Neural cell (in vitro differentiated cells): ENCODE measurements around the gene SLC6A9. TPM values are rescaled to one million over a fixed set of nuclear protein-coding genes. Genes with fewer than 3 reads are reported as not detected.

ENCODE experiments used
- H2AFZ ChIP-seq: fragments of 200-600, 300-800 bp; sonication (generic), shearing (Covaris generic); 2 replicates; pipeline ENCODE4 v1.6.0; 2014; ENCODE audit warnings: low read depth, mild to moderate bottlenecking, antibody characterized with exemption, low read length, moderate library complexity
- H3F3A ChIP-seq: fragments of 200-600 bp; shearing (Covaris generic); 2 replicates; pipeline ENCODE4 v1.6.1; 2016; ENCODE audit warnings: mild to moderate bottlenecking, moderate library complexity, mixed read lengths, antibody characterized with exemption, low read length; ENCODE audit not compliant: insufficient read depth, poor library complexity, severe bottlenecking
- H3K27ac ChIP-seq: fragments of 200-600, 300-800 bp; sonication (generic), shearing (Covaris generic); 2 replicates; pipeline ENCODE4 v1.5.1; 2014; ENCODE audit warnings: mild to moderate bottlenecking, low read length, moderate library complexity
- H3K27me3 ChIP-seq: fragments of 300-800, 200-600 bp; sonication (generic), shearing (Covaris generic); 2 replicates; pipeline ENCODE4 v1.6.0; 2014; ENCODE audit warnings: mild to moderate bottlenecking, low read depth, low read length, moderate library complexity; ENCODE audit not compliant: insufficient read depth
- H3K36me3 ChIP-seq: fragments of 300-800, 200-600 bp; sonication (generic), shearing (Covaris generic); 2 replicates; pipeline ENCODE4 v1.5.1; 2014; ENCODE audit warnings: mild to moderate bottlenecking, antibody characterized with exemption, low read length, moderate library complexity; ENCODE audit not compliant: insufficient read depth
- H3K4me2 ChIP-seq: fragments of 300-800, 200-600 bp; sonication (generic), shearing (Covaris generic); 2 replicates; pipeline ENCODE4 v1.6.0; 2014; ENCODE audit warnings: mild to moderate bottlenecking, low read length
- H3K4me3 ChIP-seq: fragments of 300-800, 200-600 bp; sonication (generic), shearing (Covaris generic); 2 replicates; pipeline ENCODE4 v1.5.1; 2014; ENCODE audit warnings: mild to moderate bottlenecking, low read length, moderate library complexity
- H3K79me2 ChIP-seq: fragments of 200-600 bp; shearing (Covaris generic); replicated peaks from 2 replicates; pipeline ENCODE4 v1.6.0; 2014; ENCODE audit warnings: mild to moderate bottlenecking, low read length, moderate library complexity; ENCODE audit not compliant: insufficient read depth
- H3K9ac ChIP-seq: fragments of 300-800, 200-600 bp; sonication (generic), shearing (Covaris generic); 2 replicates; pipeline ENCODE4 v1.6.1; 2016; ENCODE audit warnings: mild to moderate bottlenecking, low read length, mixed read lengths
- H3K9me2 ChIP-seq: fragments of 200-600 bp; shearing (Covaris generic); 2 replicates; pipeline ENCODE4 v1.6.1; 2016; ENCODE audit warnings: mild to moderate bottlenecking, low read length, mixed read lengths; ENCODE audit not compliant: insufficient read depth
- H3K9me3 ChIP-seq: fragments of 200-600, 300-800 bp; sonication (generic), shearing (Covaris generic); 2 replicates; pipeline ENCODE4 v1.6.1; 2016; ENCODE audit warnings: mild to moderate bottlenecking, mixed run types, low read length, moderate library complexity, mixed read lengths
- H4K20me1 ChIP-seq: fragments of 200-600 bp; shearing (Covaris generic); 2 replicates; pipeline ENCODE4 v1.6.1; 2016; ENCODE audit warnings: mild to moderate bottlenecking, mixed run types; ENCODE audit not compliant: insufficient read depth
- CTCF ChIP-seq: fragments of 450-650 bp; IDR thresholded peaks from 2 replicates; pipeline ENCODE4 v1.5.1; 2014; ENCODE audit warnings: antibody characterized with exemption, mild to moderate bottlenecking, moderate library complexity; ENCODE audit not compliant: poor library complexity, severe bottlenecking
- EP300 ChIP-seq: fragments of 450-650 bp; conservative IDR thresholded peaks from 2 replicates; pipeline ENCODE4 v1.6.1; 2014; ENCODE audit warnings: antibody characterized with exemption, mild to moderate bottlenecking, moderate library complexity; ENCODE audit not compliant: poor library complexity, severe bottlenecking
- EZH2 ChIP-seq: fragments of 200-600, 300-800 bp; shearing (Covaris generic), sonication (generic); IDR thresholded peaks from 2 replicates; pipeline ENCODE4 v1.6.1; 2014; ENCODE audit warnings: antibody characterized with exemption, low read length, borderline replicate concordance, mild to moderate bottlenecking; ENCODE audit not compliant: insufficient read depth, poor library complexity, severe bottlenecking
- MXI1 ChIP-seq: fragments of 450-650 bp; conservative IDR thresholded peaks from 2 replicates; pipeline ENCODE4 v1.6.1; 2014; ENCODE audit warnings: antibody characterized with exemption, mild to moderate bottlenecking; ENCODE audit not compliant: poor library complexity, severe bottlenecking
- POLR2AphosphoS5 ChIP-seq: IDR thresholded peaks from 2 replicates; pipeline ENCODE4 v1.6.1; 2012
- RAD21 ChIP-seq: fragments of 450-650 bp; conservative IDR thresholded peaks from 2 replicates; pipeline ENCODE4 v1.6.1; 2014; ENCODE audit warnings: antibody characterized with exemption, mild to moderate bottlenecking, moderate library complexity
- REST ChIP-seq: IDR thresholded peaks from 2 replicates; pipeline ENCODE4 v1.6.1; 2012; ENCODE audit warnings: borderline replicate concordance
- SMC3 ChIP-seq: fragments of 450-650 bp; conservative IDR thresholded peaks from 2 replicates; pipeline ENCODE4 v1.6.1; 2014; ENCODE audit warnings: antibody characterized with exemption, mild to moderate bottlenecking, moderate library complexity; ENCODE audit not compliant: poor library complexity
- TAF1 ChIP-seq: IDR thresholded peaks from 2 replicates; pipeline ENCODE4 v1.6.1; 2012; ENCODE audit warnings: low read depth
- polyA plus RNA-seq: library from polyadenylated mRNA; depleted of rRNA; stranded (reverse); fragments of >200 nt; gene quantifications from 2 replicates; pipeline ENCODE4 v1.2.3, GENCODE V29; 2014

The SLC6A9 gene
- polyA plus RNA-seq, 1 donor from 2014 or later, result 1.3 TPM

GRCh38 chr1:44024903-44025525 is 6.2 kb downstream of the SLC6A9 start:
- H3K4me3 ChIP-seq, result no peak overlapping the region
- H3F3A ChIP-seq, result no peaks in the 10 kb centered on the region
- H3K36me3 ChIP-seq, result no peaks in the 10 kb centered on the region
- no peak overlapping the region for H3K27ac ChIP-seq
- TF ChIP-seq POLR2AphosphoS5, result no peak
- no peak for TF ChIP-seq REST
- TF ChIP-seq MXI1, result no peak
- no peak for TF ChIP-seq SMC3
- TF ChIP-seq EP300, result no peak
- no peak for TF ChIP-seq EZH2
- TF ChIP-seq RAD21, result no peak
- no peak for TF ChIP-seq CTCF
- no peak for TF ChIP-seq TAF1
- H3K27me3 ChIP-seq, result no peaks in the 10 kb centered on the region
- no peaks in the 10 kb centered on the region for H4K20me1 ChIP-seq
- H3K79me2 ChIP-seq, result no peaks in the 10 kb centered on the region
- H2AFZ ChIP-seq, result no peak overlapping the region
- no peaks in the 10 kb centered on the region for H3K9me2 ChIP-seq
- no peak overlapping the region for H3K4me2 ChIP-seq
- H3K9ac ChIP-seq, result no peak overlapping the region
- no peaks in the 10 kb centered on the region for H3K9me3 ChIP-seq

GRCh38 chr1:44024031-44024902 is 7.0 kb downstream of the SLC6A9 start:
- H3K9me3 ChIP-seq, result no peaks in the 10 kb centered on the region
- no peak overlapping the region for H3K4me3 ChIP-seq
- H3F3A ChIP-seq, result no peaks in the 10 kb centered on the region
- TF ChIP-seq EP300 (no peak), POLR2AphosphoS5 (no peak), CTCF (no peak), SMC3 (no peak), MXI1 (no peak), EZH2 (no peak), REST (no peak), RAD21 (no peak), TAF1 (no peak)
- H3K27ac ChIP-seq, result no peak overlapping the region
- no peaks in the 10 kb centered on the region for H3K27me3 ChIP-seq
- H3K9ac ChIP-seq, result no peak overlapping the region
- H4K20me1 ChIP-seq, result no peaks in the 10 kb centered on the region
- no peak overlapping the region for H3K4me2 ChIP-seq
- no peak overlapping the region for H2AFZ ChIP-seq
- H3K9me2 ChIP-seq, result no peaks in the 10 kb centered on the region
- H3K36me3 ChIP-seq, result no peaks in the 10 kb centered on the region
- no peaks in the 10 kb centered on the region for H3K79me2 ChIP-seq
